MM.1S (cell line): ENCODE data around the gene FGFBP3.

ENCODE experiments used
- EZH2 ChIP-seq: fragments of 300-600 bp; sonication (generic); optimal IDR thresholded peaks from 2 replicates; pipeline ENCODE3; 2017; ENCODE audit warnings: low read depth, mild to moderate bottlenecking, antibody characterized with exemption, low read length, mixed read lengths
- EZH2phosphoT487 ChIP-seq: fragments of 300-600 bp; sonication (generic); IDR thresholded peaks from 2 replicates; pipeline ENCODE4 v1.6.1; 2018; ENCODE audit warnings: antibody characterized with exemption, low read length
- TF ChIP-seq, protein P1 (sequence below): fragments of 300-600 bp; sonication (generic); IDR thresholded peaks from 2 replicates; pipeline ENCODE4 v1.5.1; 2016; ENCODE audit warnings: antibody characterized with exemption, low read length, mixed read lengths

DNA sequence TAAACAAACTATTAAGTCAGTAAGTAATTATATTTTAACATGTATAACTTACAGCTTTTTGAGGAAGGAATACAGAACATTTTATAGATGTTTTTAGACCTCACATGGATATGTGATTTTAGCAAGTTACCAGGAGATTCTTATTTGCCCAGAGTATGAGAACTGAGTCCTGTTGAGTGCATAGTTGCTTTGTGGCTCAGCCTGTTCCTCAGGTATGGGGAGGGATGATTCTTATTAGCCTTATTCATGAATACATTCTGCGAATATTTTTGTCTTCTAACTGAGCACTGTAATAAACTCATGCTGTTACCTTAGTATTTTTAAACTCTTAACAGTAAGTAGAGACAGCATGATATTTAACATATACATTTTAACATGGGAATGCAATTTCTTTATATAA, 32.1 kb upstream of the FGFBP3 start:
- TF ChIP-seq, protein P1, sequence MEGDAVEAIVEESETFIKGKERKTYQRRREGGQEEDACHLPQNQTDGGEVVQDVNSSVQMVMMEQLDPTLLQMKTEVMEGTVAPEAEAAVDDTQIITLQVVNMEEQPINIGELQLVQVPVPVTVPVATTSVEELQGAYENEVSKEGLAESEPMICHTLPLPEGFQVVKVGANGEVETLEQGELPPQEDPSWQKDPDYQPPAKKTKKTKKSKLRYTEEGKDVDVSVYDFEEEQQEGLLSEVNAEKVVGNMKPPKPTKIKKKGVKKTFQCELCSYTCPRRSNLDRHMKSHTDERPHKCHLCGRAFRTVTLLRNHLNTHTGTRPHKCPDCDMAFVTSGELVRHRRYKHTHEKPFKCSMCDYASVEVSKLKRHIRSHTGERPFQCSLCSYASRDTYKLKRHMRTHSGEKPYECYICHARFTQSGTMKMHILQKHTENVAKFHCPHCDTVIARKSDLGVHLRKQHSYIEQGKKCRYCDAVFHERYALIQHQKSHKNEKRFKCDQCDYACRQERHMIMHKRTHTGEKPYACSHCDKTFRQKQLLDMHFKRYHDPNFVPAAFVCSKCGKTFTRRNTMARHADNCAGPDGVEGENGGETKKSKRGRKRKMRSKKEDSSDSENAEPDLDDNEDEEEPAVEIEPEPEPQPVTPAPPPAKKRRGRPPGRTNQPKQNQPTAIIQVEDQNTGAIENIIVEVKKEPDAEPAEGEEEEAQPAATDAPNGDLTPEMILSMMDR: no peak
- TF ChIP-seq EZH2phosphoT487: no peak
- TF ChIP-seq EZH2: no peak
